ENCODE results near the gene PTPRN2.
"Not testable (repeated sequence)": the region's sequence is repeated elsewhere in the genome, so short reads cannot be mapped to it uniquely, and the experiment has no call there.

The PTPRN2 gene

DNA sequence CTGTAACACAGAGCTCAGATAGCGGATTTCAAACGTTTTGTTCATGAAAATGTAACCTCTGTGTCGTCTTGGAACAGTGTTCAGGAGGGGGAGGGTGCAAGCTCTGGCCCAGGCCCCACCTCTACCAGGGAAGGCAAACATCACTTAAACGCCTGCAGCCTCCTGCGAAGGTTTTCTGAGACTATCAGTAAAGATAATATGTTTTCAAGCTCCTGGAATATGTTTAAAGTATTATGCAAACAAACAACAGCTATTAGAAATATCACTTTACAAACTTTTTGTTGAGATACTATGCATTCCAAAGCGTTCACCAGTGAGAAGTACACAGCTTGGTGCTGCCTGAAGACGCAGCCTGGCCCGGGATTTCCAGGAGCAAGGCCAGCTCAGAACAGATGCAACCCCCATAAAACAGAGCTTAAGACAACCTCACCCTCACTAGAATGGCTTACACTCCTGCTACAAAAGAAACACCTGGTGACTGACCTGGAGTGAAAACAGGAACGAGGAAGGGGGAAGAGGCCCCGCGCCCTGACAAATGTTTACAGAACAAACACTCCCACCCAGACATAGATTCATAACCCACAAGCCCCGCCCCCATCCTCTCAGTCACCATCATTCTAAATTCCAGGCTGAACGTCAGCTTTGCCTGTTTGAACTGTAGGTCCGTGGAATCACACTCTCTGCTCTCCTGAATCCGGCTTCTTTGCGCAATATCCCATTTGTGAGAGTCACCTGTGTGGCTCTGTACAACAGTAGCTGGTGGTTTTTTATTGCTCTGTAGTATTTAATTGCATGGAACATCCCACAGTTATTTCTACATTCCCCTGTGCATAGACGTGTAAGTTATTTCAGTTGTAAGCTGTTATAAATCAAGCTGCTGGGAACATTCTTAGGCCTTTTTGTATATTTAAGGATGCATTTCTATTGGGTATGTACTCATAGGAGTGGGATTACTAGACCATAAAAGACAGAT is 155.0 kb downstream of the PTPRN2 start:
- DNase-seq = no peak

DNA sequence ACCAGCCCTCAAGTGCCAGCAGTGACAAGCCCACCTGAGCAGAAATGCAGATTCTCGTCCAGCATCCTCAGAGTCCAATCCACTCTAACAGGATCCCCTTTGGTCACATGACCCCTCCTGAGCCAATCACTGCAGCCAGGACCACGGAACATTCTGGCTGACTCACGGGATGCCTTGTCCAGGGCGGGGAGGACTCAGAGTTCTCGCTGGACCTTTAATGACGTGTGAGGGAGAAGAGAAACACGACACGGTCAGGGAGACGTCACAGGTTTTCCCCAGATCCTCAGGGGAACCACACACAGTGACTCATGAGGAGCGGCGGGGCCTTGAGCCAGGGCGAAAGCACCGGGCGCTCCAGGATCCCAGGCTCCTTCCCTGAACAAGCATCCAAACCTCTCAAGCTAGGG is 155.7 kb downstream of the PTPRN2 start:
- no peak for DNase-seq

DNA sequence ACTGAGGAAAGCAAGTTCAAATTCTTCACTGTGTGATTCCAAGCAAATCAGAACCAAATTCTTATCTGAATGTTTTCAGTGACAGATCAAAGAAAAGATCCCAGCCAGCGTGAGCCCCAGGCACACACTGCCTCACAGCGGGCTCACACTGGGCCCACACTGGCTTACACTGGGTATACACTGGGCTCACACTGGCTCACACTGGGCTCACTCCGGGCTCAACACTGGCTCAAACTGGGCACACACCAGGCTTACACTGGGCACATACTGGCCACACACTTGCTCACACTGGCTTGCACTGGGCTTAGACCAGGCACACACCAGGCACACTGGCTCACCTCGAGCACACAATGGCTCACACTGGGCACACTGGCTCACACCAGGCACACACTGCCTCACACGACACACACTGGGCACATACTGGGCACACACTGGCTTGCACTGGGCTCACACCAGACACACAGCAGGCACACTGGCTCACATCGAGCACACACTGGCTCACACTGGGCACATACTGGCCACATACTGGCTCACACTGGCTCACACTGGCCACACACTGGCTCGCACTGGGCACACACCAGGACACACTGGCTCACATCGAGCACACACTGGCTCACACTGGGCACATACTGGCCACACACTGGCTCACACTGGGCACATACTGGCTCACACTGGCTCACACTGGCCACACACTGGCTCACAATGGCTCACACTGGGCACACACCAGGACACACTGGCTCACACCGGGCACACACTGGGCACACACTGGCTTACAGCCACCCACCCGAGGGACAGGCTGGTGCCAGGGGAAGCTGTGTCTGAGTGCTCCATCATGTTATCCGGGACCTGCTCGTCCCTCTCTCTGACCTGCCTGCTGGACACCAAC is 156.3 kb downstream of the PTPRN2 start:
- DNase-seq = no peak

DNA sequence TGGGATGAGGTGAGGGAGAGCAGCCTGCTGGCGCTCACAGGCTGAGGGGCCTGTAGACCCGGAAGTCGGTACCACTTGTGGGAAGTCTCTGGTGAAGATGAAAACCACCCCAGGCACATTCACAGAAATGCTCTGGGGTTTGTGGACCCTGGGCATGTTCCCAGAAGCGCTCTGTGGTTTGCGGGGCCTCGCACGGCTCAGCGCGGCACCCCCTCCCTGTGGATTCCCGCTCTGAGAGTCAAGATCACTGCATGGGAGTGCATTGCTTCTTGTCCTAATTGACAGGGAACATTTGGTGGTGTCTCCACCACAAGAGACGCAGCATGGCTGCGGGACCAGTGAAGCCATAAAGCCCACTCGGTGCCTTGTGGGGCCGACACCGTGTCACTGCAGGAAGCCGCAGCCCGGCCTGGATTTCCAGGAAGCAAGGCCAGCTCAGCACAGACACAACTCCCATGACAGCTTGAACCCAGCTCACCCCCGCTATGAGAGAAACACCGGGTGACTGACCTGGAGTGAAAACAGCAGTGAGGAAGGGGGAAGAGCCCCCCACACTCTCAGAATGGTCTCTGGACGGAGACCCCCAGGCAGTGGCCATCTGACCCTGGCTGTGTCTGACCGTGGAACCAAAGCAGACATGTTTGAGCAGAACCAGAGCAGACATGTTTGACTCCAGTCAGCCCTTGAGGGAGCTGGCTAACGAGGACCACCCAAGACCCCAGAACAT is 157.2 kb downstream of the PTPRN2 start:
- no peak for DNase-seq

DNA sequence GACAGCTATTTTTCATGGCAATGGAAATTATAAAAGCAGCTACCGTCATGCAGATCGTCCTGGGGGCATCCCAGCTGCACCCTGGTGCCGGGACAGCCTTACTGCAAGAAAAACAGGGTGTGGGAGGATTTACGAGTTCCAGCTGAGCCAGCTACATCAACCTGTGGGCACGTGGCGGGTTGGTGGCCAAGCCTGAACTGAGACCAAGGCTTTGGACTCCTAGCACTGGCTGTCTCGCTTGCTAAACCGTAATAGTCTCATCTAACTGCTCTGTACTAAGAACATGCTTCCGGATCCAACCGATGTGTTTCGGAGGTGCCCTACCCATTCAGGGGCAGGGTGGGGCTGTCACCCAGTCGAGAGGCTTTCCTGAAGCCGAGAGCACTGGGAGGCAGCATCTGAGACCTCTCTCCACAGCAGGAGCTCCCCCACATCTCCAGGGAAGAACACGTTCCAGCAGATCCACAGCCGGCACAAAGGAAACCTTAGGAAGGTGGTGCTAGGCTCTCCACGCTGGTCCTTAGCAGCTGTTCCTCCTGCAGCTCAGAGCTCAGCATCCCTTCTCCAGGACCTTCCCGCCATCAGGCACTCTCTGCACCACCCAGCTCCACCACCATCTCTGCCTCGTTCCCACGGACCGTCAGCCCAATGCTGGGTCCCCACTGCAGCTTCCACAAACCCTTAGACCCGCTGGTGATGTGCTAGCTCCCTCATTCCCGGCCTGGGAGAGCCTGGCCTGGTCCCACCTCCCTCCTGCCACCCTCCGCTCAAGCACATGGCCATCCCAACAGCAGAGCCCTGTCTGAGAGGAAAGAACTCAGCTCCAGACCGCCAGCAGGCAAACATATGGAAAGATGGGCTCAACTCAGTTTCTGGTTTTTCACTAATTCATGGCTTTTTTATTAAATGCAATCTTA is 158.5 kb downstream of the PTPRN2 start:
- no peak for DNase-seq

DNA sequence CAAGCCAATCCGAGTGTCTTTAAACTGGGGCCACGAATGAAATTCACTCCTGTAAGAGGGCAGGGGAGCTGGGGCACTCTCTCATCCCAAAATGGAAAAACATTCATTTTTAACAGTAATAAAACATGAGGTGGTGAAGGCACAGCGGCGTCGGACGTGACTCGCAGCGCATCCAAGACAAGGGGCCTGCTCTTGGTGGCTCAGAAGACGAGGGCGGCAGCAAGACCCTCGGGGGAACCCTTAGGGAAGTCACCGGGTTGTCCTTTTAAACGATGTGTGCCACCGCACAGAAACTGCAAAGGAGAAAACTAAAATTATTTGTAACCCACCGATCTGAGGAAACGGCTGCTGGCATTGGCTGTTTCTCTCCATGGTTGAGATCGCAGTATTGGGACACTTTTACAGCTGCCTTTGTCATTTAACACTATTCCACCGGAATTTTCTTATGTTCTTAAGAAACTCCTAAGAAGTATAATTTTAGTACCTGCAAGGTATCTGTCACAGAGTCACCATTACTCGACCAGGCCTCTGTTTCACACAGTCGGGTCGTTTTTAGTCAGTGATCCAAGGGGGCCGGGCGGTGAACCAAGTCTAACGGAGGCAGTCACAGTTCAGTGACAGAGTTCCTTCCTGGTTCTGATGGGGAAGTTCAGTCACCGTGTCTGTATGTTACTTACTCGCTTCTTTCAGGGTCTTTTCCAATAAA is 159.3 kb downstream of the PTPRN2 start:
- DNase-seq = no peak

DNA sequence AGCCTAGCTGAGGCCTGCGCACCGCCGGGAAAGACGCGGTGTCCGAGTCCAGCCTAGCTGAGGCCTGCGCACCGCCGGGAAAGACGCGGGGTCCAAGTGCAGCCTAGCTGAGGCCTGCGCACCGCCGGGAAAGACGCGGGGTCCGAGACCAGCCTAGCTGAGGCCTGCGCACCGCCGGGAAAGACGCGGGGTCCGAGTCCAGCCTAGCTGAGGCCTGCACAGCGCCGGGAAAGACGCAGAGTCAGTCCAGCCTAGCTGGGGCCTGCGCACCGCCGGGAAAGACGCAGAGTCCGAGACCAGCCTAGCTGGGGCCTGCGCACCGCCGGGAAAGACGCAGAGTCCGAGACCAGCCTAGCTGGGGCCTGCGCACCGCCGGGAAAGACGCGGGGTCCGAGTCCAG is 161.9 kb downstream of the PTPRN2 start:
- DNase-seq = not testable (repeated sequence)

DNA sequence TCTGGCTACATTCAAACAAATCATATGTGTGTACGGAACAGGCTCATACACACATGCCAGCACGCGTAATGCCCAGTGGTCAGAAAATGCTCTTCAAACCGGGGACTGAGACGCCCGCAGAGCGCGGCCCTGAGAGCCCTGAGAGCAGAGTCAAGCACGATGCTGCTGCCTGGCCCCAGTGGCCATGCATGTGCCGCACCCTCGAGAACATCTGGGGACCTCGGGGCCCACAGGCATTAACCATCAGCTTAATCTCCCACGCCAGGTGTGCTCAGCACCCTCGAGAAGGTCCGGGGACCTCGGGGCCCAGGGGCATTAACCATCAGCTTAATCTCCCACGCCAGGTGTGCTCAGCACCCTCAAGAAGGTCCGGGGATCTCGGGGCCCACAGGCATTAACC is 163.1 kb downstream of the PTPRN2 start:
- DNase-seq = no peak

DNA sequence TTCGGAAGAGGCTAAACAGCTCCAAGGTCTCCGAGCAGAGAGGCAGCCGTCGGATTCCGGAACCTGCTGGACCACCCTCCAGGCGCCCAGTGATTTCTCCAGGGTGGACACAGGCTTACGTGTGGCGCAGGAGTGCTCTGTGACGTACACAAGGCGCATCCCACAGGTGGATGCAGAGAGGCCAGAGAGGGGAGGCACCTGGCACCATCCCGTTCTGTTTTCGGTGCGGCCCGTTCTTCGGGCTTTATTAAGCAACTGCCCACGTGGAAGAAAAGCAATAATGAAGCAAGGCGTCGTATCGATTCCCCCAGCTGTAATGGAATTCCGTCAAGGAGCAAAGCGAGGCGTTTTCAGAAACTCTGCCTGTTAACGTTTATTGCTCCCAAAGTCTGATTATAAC is 163.6 kb downstream of the PTPRN2 start:
- peak; percentile 23 for DNase-seq

DNA sequence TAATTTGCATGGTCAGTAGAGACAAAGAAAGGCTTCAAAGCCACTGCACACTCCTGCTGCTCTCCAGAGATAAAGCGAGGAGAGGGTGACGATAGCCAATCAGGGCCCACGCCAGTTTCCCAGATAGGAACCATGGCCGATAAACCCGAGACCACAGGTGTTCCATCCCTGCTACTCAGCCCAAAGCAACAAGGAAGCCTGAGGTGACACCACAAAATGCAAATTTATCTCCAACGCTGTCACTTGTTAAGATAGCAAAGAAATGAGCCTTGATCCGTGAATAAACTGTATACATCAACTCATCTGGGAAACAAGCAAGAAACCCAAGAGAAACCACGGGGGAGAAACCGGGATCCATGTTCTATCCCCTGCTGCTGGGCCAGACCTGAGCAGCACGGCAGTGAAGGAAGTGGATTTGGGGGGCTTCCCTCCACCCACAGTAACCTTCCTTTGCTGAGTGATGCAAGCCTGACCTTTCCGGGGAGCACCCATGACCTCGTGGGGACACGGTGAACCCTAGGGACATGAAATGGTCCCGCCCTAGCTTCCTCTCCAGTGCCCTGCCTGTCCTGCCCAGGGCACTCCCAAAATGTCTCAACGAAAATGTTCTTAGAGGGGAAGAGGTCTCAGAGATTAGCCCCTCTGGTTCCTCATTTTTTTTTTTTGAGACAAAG is 164.6 kb downstream of the PTPRN2 start:
- DNase-seq = peak; percentile 18

DNA sequence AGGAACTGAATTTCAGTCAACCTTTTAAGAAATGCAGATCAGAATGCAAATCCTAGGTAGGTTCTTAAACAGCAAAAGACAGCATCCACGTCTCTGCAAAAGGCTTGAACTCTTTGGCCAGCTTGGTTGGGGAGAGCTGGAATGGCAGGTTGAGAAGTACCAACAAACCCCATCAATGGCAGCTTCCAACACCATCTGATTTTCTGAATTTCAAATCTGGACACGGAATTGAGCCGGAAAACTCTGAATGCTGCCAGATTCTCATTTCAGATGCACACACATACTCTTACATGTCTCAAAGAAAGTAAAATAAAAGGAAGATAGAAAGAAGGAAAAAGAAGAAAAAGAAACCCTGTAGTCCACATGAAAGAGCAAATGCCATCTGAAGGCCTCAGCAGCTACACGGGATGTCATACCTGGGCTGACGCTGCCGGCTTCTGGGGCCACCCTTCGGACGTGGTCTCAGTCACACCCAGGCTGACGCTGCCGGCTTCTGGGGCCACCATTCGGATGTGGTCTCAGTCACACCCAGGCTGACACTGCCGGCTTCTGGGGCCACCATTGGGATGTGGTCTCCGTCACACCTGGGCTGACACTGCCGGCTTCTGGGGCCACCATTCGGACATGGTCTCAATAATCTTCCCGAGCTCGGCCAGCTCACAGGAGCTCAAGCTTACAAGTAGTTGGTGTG is 165.3 kb downstream of the PTPRN2 start:
- DNase-seq = peak; percentile 25

DNA sequence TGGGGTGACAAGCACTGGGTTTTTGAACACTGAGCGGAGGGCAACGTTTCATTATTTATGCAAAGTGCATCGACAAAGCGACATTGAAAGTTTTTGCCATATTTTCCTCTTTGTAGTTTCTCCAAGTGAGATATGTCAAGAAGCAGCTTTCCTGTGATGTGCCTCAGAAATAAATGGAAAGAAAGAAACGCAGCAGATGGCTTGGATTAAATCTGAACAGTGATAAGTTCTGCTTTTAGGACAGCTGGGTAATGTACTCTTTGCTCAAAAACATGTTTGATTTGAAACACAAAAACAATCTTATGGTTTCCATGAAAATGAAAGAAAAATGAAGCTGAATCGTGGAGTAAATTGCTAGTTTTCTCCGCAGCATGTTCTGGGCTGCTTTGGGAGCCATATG is 166.3 kb downstream of the PTPRN2 start:
- DNase-seq = peak; percentile 2

DNA sequence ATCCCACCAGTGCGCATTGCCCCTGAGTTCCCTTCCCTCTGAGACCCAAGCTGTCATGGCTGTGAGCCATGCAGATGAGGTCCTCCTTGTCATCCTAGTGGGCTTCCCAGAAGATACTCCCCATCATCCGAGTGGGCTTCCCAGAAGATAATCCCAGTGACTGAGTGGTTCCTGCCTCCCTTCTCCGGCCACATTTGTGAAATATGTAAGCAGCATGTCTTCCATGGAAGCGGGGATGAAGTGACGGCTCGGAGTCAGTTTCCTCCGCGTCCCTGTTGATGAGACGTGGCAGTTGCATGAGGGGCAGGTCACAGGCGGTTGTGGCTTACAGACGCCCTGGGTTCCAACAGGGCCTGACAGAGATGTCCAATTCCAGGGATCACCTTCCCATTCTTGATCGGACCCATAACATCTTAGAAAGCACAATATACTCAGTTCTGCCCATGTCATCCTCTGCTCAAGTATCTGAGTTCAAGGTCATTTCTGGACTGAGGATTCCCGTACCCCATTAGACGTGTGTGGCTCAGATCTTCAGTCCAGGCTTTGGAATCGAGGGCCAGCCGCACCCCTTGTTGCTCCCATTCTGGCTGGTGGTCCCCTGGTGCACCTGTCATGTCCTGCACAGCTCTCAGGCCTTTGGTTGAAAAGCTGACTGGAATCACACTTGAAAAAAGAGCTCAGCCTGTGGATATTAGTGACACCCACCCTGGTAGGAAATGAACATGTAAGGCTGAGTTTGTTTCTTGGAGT is 166.9 kb downstream of the PTPRN2 start:
- DNase-seq = peak; percentile 17

DNA sequence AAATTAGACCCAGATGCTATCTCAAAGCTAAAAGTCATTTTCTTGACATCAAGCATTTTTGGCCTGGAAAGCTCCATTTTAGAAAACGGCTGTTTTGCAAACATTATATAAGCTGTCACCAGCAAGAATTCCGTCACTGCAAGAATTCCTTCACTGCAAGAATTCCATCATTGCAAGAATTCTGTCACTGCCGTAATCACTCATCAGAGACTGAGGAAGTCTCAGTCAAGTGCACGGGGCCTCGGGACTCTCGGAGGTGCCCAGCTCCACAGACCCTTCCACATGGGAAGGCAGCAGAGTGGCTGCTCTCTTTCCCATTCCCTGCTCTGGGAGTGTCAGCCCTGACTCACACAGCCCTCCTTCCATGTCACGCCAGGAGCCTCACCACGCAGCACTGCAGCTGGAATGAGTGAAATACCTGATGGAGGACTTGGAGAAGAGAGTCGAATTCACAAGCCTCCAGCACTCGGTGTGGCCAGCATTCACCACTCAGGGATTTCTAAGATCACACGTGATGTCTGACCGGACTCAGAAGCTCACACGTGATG is 168.3 kb downstream of the PTPRN2 start:
- DNase-seq = no peak

DNA sequence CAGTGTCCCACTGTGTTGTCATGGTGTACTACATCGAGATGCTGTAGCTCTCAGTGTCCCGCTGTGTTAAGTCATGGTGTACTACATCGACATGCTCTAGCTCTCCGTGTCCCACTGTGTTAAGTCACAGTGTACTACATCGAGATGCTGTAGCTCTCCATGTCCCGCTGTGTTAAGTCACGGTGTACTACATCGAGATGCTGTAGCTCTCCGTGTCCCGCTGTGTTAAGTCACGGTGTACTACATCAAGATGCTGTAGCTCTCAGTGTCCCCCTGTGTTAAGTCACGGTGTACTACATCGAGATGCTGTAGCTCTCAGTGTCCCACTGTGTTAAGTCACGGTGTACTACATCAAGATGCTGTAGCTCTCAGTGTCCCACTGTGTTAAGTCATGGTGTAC is 169.2 kb downstream of the PTPRN2 start:
- not testable (repeated sequence) for DNase-seq

DNA sequence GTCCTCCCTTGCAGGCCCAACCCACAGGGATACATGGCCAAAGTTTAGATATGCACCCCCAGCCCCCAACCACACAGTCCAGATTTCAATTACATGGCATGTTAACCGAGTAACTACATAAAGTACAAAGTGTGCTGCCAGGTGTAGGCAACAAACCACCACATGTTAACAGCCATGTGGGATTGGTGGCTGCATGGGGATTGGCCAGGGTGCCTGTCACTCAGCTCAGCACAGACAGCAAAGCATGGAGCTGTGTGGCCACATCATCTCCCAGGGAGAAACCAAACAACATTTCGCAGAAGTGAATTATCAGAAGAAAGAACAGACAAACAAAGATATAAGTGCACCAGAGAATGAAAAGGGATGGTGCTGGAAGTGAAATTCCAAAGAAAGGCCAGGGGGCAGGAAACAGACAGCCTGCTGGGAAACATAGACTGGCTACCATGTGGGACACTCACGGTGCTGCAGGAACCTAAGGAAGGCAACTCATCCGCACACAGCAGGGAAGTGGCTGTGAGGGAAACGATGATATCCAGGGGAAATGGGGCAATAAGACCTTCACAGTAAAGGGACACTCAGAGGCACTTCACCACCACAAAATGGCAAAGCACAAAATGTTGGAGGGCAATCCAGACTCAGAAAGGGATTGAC is 171.2 kb downstream of the PTPRN2 start:
- DNase-seq = no peak

DNA sequence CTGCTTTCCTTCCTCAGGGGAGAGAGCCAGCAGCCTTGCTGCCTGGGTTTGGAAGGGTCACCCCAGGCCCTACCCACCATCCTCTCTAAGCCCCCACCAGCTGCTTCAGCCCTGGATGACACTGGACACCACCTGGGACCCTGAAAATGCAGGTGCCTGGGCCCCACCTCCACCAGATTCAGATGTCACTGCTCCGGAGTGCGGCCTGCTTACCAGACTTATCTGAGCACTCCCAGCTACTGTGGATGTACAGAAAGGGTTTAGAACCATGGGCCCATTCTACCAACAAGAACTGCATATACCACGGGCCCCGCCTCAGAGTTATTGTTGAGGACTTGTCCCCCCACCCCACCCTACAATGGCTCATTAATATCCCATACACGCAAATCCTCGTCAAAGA is 172.3 kb downstream of the PTPRN2 start:
- peak; percentile 12 for DNase-seq

DNA sequence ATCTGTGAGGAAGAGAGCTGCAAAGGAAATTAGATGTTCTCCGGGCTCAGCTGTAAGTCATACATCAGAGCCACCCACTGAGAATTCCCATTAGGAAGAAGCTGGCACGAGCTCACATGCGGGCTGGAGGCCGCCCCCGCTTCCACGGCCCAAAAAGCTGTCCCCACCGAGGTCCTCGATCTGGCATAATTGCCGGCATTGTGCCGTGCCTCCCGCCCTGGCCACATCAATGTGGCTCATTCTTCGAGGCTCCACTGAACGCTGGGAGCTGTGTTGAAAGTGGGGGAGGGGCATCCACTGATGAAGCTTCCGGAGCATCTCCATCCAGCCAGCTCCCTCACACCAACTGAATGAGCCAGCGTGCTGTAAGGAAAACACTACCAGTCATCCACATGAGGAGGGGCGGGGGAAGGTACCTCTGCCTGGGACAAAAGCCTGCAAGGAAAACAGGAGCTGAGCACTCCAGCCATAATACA is 173.1 kb downstream of the PTPRN2 start:
- DNase-seq = peak; percentile 46
